Gastroesophageal sphincter (tissue), 4 donors: Measurements from ENCODE around the gene B4GALT6. TPM values are rescaled to one million over a fixed set of nuclear protein-coding genes. Genes with fewer than 3 reads are reported as not detected.

Experiments
- ATAC-seq: fragments of 150-250 bp; one replicate; pipeline ENCODE4 v1.9.1; 2016; ENCODE audit warnings: mild to moderate bottlenecking, moderate library complexity
- H3K27ac ChIP-seq, 4 donors: fragments of 200-600 bp; sonication (generic) in 3 of 4; 1 replicate in 3 of 4; 2 replicates in 1 of 4; pipeline ENCODE4 v1.5.1; 2016 to 2019
- H3K27me3 ChIP-seq: fragments of 200-600 bp; sonication (generic); one replicate; pipeline ENCODE4 v1.5.1; 2019
- H3K36me3 ChIP-seq, 2 donors: fragments of 200-600 bp; sonication (generic); one replicate each; pipeline ENCODE4 v1.5.1; 2019; ENCODE audit warnings: control low read depth in 1 of 2
- H3K4me1 ChIP-seq, 3 donors: fragments of 200-600 bp; sonication (generic); 1 replicate in 2 of 3; 2 replicates in 1 of 3; pipeline ENCODE4 v1.5.1; 2016 to 2019; ENCODE audit warnings: control low read depth in 2 of 3
- H3K4me3 ChIP-seq, 2 donors: fragments of 200-600 bp; sonication (generic); one replicate each; pipeline ENCODE4 v1.5.1; 2019; ENCODE audit warnings: mild to moderate bottlenecking in 1 of 2, moderate library complexity in 1 of 2
- H3K9me3 ChIP-seq, 3 donors: fragments of 200-600 bp; sonication (generic); one replicate each; pipeline ENCODE4 v1.5.1; 2017 to 2019; ENCODE audit warnings: control low read depth in 2 of 3
- CTCF ChIP-seq, 4 experiments: fragments of 200-600 bp in 2 of 4; fragments of 450-650 bp in 2 of 4; sonication (generic) in 1 of 4; IDR thresholded peaks; one replicate each; pipeline ENCODE4 v1.5.1; 2017 to 2019; ENCODE audit warnings: antibody characterized with exemption in 4 of 4, mild to moderate bottlenecking in 2 of 4, moderate library complexity in 2 of 4
- EP300 ChIP-seq: sonication (generic); formaldehyde crosslinking; IDR thresholded peaks from one replicate; pipeline ENCODE4 v1.6.1; 2017; ENCODE audit warnings: antibody characterized with exemption, mild to moderate bottlenecking
- POLR2A ChIP-seq, 2 donors: fragments of 450-650 bp; IDR thresholded peaks; one replicate each; pipeline ENCODE4 v1.6.1; 2017; ENCODE audit warnings: antibody characterized with exemption in 2 of 2, mild to moderate bottlenecking in 2 of 2, moderate library complexity in 1 of 2
- POLR2AphosphoS5 ChIP-seq: sonication (generic); formaldehyde crosslinking; IDR thresholded peaks from one replicate; pipeline ENCODE4 v1.6.1; 2017; ENCODE audit warnings: antibody characterized with exemption
- WGBS, 2 donors: methylation state at CpG; one replicate each; pipeline ENCODE4 v1.1.5; 2018; ENCODE audit warnings: low coverage in 1 of 2; 5-methylcytosine and 5-hydroxymethylcytosine counted together
- total RNA-seq, 4 donors: library from RNA; depleted of rRNA; stranded (reverse); fragments of >200 nt; gene quantifications; one replicate each; pipeline ENCODE4 v1.1.0, GENCODE V29; 2016

The B4GALT6 gene
- total RNA-seq, 4 donors from 2014 or later: 3.0 to 12.0 (median 5.8) TPM

GRCh38 chr18:31679133-31679742, 5.1 kb downstream of the B4GALT6 start:
- H3K4me3 ChIP-seq: no peak overlapping the region
- peaks cover 4 to 28% (median 4%) of the 10 kb centered on the region in 3 donors for H3K4me1 ChIP-seq
- peak; percentile 67 for ATAC-seq
- WGBS, 2 donors: 42 to 46% methylated on average over 3 of the region's 3 CpGs
- no peaks in the 10 kb centered on the region for H3K9me3 ChIP-seq
- H3K27ac ChIP-seq: peak overlapping the region in 3 of 4 donors; percentile 5 to 58 (median 43)
- H3K27me3 ChIP-seq: no peaks in the 10 kb centered on the region
- H3K36me3 ChIP-seq: no peaks in the 10 kb centered on the region
- TF ChIP-seq CTCF (IDR thresholded peaks at IDR 0.05) (no peak), POLR2A (IDR thresholded peaks at IDR 0.05) (no peak)

- no peak for TF ChIP-seq POLR2A (IDR thresholded peaks at IDR 0.05)
- no peak for TF ChIP-seq EP300
- TF ChIP-seq CTCF (IDR thresholded peaks at IDR 0.05): no peak
- TF ChIP-seq POLR2AphosphoS5: no peak
- Histone ChIP-seq H3K4me1 (peaks cover 4 to 20% (median 4%) of the 10 kb centered on the region in 3 donors), H3K27me3 (no peaks in the 10 kb centered on the region), H3K4me3 (no peak overlapping the region), H3K9me3 (no peaks in the 10 kb centered on the region), H3K36me3 (no peaks in the 10 kb centered on the region), H3K27ac (peak overlapping the region in 3 of 4 donors; percentile 5 to 58 (median 43))
- ATAC-seq: no peak
- WGBS, 2 donors: 80 to 82% methylated on average over 2 of the region's 4 CpGs
Measured at GRCh38 chr18:31678425-31678824, 6.0 kb downstream of the B4GALT6 start.

- H3K4me1 ChIP-seq: peaks cover 4 to 26% (median 4%) of the 10 kb centered on the region in 3 donors
- WGBS, 2 donors: 81 to 82% methylated on average over 4 to 6 of the region's 6 CpGs
- TF ChIP-seq EP300: no peak
- no peak for TF ChIP-seq POLR2A (IDR thresholded peaks at IDR 0.05)
- TF ChIP-seq POLR2AphosphoS5: no peak
- no peak for TF ChIP-seq CTCF (IDR thresholded peaks at IDR 0.05)
- H3K4me3 ChIP-seq: no peak overlapping the region
- no peaks in the 10 kb centered on the region for H3K36me3 ChIP-seq
- no peaks in the 10 kb centered on the region for H3K9me3 ChIP-seq
- H3K27ac ChIP-seq: no peak overlapping the region
- no peak for ATAC-seq
- H3K27me3 ChIP-seq: no peaks in the 10 kb centered on the region
Measured at GRCh38 chr18:31677592-31677991, 6.8 kb downstream of the B4GALT6 start.

- Histone ChIP-seq H3K4me3 (no peak overlapping the region), H3K4me1 (peaks cover 4 to 30% (median 4%) of the 10 kb centered on the region in 3 donors), H3K9me3 (no peaks in the 10 kb centered on the region), H3K36me3 (no peaks in the 10 kb centered on the region), H3K27ac (no peak overlapping the region), H3K27me3 (no peaks in the 10 kb centered on the region)
- no peak for ATAC-seq
- TF ChIP-seq CTCF (IDR thresholded peaks at IDR 0.05) (no peak), POLR2A (IDR thresholded peaks at IDR 0.05) (no peak), EP300 (no peak), POLR2AphosphoS5 (no peak)
Measured at GRCh38 chr18:31675404-31675803, 9.0 kb downstream of the B4GALT6 start.

- Histone ChIP-seq H3K27me3 (no peaks in the 10 kb centered on the region), H3K4me1 (peaks cover 0 to 13% (median 0%) of the 10 kb centered on the region in 3 donors), H3K36me3 (no peaks in the 10 kb centered on the region), H3K9me3 (no peaks in the 10 kb centered on the region), H3K27ac (peak overlapping the region in 2 of 4 donors; percentile 8 to 48), H3K4me3 (no peak overlapping the region)
- no peak for TF ChIP-seq EP300
- TF ChIP-seq POLR2A (IDR thresholded peaks at IDR 0.05): no peak
- no peak for TF ChIP-seq CTCF (IDR thresholded peaks at IDR 0.05)
- TF ChIP-seq POLR2AphosphoS5: no peak
- ATAC-seq: no peak
Measured at GRCh38 chr18:31672628-31673135, 11.7 kb downstream of the B4GALT6 start.
